ENCODE results near the gene GLRX5. TPM values are rescaled to one million over a fixed set of nuclear protein-coding genes. Genes with fewer than 3 reads are reported as not detected.

Gene GLRX5
- total RNA-seq, 1 experiment from 2014 or later: 67.8 TPM

DNA sequence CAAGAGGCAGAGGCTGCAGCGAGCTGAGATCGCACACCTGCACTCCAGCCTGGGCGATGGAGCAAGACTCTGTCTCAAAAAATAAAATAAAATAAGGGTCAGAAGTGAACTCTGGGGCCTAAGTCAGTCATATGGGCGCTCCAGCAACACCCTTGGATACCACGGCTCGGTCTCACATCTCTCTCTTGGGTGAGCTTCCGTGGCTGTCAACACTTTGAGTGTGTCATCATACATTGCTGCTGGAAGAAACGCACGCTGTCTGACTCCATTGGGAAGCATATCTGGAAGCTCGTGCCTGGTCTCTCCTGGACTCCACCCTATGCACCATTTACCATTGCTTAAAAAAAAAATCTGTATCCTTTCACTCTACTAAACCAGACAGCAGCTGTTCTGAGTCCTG lies 20.2 kb downstream of the GLRX5 start:
- BruUV-seq (replicated peaks): no TSS peak
- no peaks in the 10 kb centered on the region for H3K4me1 ChIP-seq
- intact Hi-C loops (cut with micrococcal nuclease; ENCODE audit: unreplicated experiment): no loop called here
- no peak overlapping the region for H3K4me3 ChIP-seq (ENCODE audit: low read depth, low read length)
- POLR2A ChIA-PET: no interaction called here
- no peaks in the 10 kb centered on the region for H3K36me3 Mint-ChIP-seq (ENCODE audit: insufficient read depth, unreplicated experiment)
- H3K4me3 Mint-ChIP-seq (ENCODE audit: unreplicated experiment): no peak overlapping the region
- no peaks in the 10 kb centered on the region for H3K9me3 ChIP-seq
- H3K27ac Mint-ChIP-seq (ENCODE audit: unreplicated experiment): no peak overlapping the region
- CTCF ChIA-PET: interaction anchor here (1.6 kb wide), 1 partner anchor 110 kb away, joined by 4 read pairs; no protein-coding TSS in a partner anchor
- no peaks in the 10 kb centered on the region for H3K4me1 Mint-ChIP-seq (ENCODE audit: low read depth, unreplicated experiment)
- H3K27me3 Mint-ChIP-seq (ENCODE audit: insufficient read depth, unreplicated experiment): no peaks in the 10 kb centered on the region
- TF ChIP-seq, protein P1, sequence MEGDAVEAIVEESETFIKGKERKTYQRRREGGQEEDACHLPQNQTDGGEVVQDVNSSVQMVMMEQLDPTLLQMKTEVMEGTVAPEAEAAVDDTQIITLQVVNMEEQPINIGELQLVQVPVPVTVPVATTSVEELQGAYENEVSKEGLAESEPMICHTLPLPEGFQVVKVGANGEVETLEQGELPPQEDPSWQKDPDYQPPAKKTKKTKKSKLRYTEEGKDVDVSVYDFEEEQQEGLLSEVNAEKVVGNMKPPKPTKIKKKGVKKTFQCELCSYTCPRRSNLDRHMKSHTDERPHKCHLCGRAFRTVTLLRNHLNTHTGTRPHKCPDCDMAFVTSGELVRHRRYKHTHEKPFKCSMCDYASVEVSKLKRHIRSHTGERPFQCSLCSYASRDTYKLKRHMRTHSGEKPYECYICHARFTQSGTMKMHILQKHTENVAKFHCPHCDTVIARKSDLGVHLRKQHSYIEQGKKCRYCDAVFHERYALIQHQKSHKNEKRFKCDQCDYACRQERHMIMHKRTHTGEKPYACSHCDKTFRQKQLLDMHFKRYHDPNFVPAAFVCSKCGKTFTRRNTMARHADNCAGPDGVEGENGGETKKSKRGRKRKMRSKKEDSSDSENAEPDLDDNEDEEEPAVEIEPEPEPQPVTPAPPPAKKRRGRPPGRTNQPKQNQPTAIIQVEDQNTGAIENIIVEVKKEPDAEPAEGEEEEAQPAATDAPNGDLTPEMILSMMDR (IDR thresholded peaks at IDR 0.05; ENCODE audit: insufficient read depth in 1 of 2, low read depth in 1 of 2, low read length in 1 of 2, severe bottlenecking in 1 of 2, unreplicated experiment in 1 of 2): no peak
- H3K36me3 ChIP-seq (ENCODE audit: control insufficient read depth, insufficient read depth, low read length): no peaks in the 10 kb centered on the region
- peaks cover 13% of the 10 kb centered on the region for H3K9me3 Mint-ChIP-seq (ENCODE audit: unreplicated experiment)
- no peak for DNase-seq
- H3K27me3 ChIP-seq (replicated peaks; ENCODE audit: control insufficient read depth, insufficient read depth, low read length): no peaks in the 10 kb centered on the region

DNA sequence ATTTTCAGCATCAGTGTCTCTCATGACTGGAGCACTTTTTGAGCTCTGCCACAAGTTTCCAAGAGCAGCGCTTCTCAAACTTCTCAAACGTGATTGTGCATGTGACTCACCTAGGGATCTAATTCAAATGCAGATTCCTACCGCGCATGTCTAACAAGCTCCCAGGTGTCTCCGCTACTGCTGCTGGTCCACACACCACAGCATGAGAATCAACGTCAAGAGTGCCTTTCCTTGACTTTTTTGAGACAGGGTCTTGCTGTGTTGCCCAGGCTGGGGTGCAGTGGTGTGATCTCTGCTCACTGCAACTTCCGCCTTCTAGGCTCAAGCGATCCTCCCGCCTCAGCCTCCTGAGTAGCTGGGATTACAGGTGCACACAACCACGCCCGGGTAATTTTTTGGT lies 22.4 kb downstream of the GLRX5 start:
- no peaks in the 10 kb centered on the region for H3K27me3 Mint-ChIP-seq (ENCODE audit: insufficient read depth, unreplicated experiment)
- H3K9me3 Mint-ChIP-seq (ENCODE audit: unreplicated experiment): no peaks in the 10 kb centered on the region
- H3K27me3 ChIP-seq (replicated peaks; ENCODE audit: control insufficient read depth, insufficient read depth, low read length): no peaks in the 10 kb centered on the region
- POLR2A ChIA-PET: no interaction called here
- no peaks in the 10 kb centered on the region for H3K4me1 Mint-ChIP-seq (ENCODE audit: low read depth, unreplicated experiment)
- H3K27ac Mint-ChIP-seq (ENCODE audit: unreplicated experiment): no peak overlapping the region
- no peaks in the 10 kb centered on the region for H3K36me3 Mint-ChIP-seq (ENCODE audit: insufficient read depth, unreplicated experiment)
- DNase-seq: no peak
- H3K4me3 ChIP-seq (ENCODE audit: low read depth, low read length): no peak overlapping the region
- TF ChIP-seq, protein P1 (IDR thresholded peaks at IDR 0.05; ENCODE audit: insufficient read depth in 1 of 2, low read depth in 1 of 2, low read length in 1 of 2, severe bottlenecking in 1 of 2, unreplicated experiment in 1 of 2): no peak
- intact Hi-C loops (cut with micrococcal nuclease; ENCODE audit: unreplicated experiment): no loop called here
- no TSS peak for BruUV-seq (replicated peaks)
- H3K36me3 ChIP-seq (ENCODE audit: control insufficient read depth, insufficient read depth, low read length): no peaks in the 10 kb centered on the region
- H3K4me3 Mint-ChIP-seq (ENCODE audit: unreplicated experiment): no peak overlapping the region
- no peaks in the 10 kb centered on the region for H3K9me3 ChIP-seq
- no peaks in the 10 kb centered on the region for H3K4me1 ChIP-seq
- CTCF ChIA-PET: no interaction called here

GRCh38 chr14:95557832-95558231 lies 23.0 kb downstream of the GLRX5 start:
- CTCF ChIA-PET: no interaction called here
- BruUV-seq (replicated peaks): no TSS peak

More at GRCh38 chr14:95557832-95558231, 23.0 kb downstream of the GLRX5 start:
- Mint-ChIP-seq H3K36me3 (ENCODE audit: insufficient read depth, unreplicated experiment) (no peaks in the 10 kb centered on the region), H3K9me3 (ENCODE audit: unreplicated experiment) (no peaks in the 10 kb centered on the region), H3K4me1 (ENCODE audit: low read depth, unreplicated experiment) (no peaks in the 10 kb centered on the region), H3K27ac (ENCODE audit: unreplicated experiment) (no peak overlapping the region), H3K27me3 (ENCODE audit: insufficient read depth, unreplicated experiment) (no peaks in the 10 kb centered on the region), H3K4me3 (ENCODE audit: unreplicated experiment) (no peak overlapping the region)
- POLR2A ChIA-PET: no interaction called here
- H3K4me1 ChIP-seq: no peaks in the 10 kb centered on the region
- intact Hi-C loops (cut with micrococcal nuclease; ENCODE audit: unreplicated experiment): no loop called here
- H3K27me3 ChIP-seq (replicated peaks; ENCODE audit: control insufficient read depth, insufficient read depth, low read length): no peaks in the 10 kb centered on the region
- no peak overlapping the region for H3K4me3 ChIP-seq (ENCODE audit: low read depth, low read length)
- TF ChIP-seq, protein P1 (IDR thresholded peaks at IDR 0.05; ENCODE audit: insufficient read depth in 1 of 2, low read depth in 1 of 2, low read length in 1 of 2, severe bottlenecking in 1 of 2, unreplicated experiment in 1 of 2): no peak
- DNase-seq: no peak
- no peaks in the 10 kb centered on the region for H3K9me3 ChIP-seq
- H3K36me3 ChIP-seq (ENCODE audit: control insufficient read depth, insufficient read depth, low read length): no peaks in the 10 kb centered on the region
